ENCODE data around the gene NQO2. TPM values are rescaled to one million over a fixed set of nuclear protein-coding genes. Genes with fewer than 3 reads are reported as not detected.
"Not testable (repeated sequence)": the region's sequence is repeated elsewhere in the genome, so short reads cannot be mapped to it uniquely, and the experiment has no call there.

Gene NQO2
- total and polyA plus RNA-seq, 10 of the 15 experiments (the other 5 are each of a cell fraction or from before 2014, with no cell fraction given) = 0.55 to 2.6 (median 0.80) TPM

DNA sequence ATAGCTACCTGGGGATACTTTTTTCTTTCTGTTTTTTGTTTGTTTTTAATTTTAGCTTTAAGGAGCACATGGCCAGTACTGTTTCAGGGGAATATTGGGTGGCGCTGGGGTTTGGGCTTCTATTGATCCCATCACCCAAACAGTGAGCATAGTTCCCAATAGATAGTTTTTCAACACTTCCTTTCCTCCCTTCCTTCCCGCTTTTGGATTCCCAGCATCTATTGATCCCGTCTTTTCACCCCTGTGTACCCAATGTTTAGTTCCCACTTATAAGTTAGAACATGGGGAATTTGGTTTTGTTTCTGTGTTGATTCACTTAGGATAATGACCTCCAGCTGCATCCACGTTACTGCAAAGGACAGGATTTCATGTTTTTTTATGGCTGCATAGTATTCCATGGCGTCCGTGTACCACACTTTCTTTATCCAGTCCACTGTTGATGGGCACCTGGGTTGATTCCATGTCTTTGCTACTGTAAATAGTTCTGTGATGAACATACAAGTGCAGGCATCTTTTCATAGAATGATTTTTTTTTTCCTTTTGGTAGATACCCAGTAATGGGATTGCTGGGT, 20.1 kb downstream of the NQO2 start:
- Histone ChIP-seq H3K27ac (ENCODE audit: control insufficient read depth, insufficient read depth) (no peak overlapping the region), H3K4me1 (ENCODE audit: control insufficient read depth, insufficient read depth, low read length) (peaks cover 20% of the 10 kb centered on the region), H3K36me3 (ENCODE audit: control insufficient read depth in 2 of 2, insufficient read depth in 2 of 2, low read length in 1 of 2) (no peaks in the 10 kb centered on the region), H3K79me2 (ENCODE audit: control insufficient read depth, insufficient read depth, low read length) (no peaks in the 10 kb centered on the region), H2AFZ (ENCODE audit: control insufficient read depth, low read depth, low read length) (no peak overlapping the region), H3K4me2 (ENCODE audit: control insufficient read depth, insufficient read depth) (no peak overlapping the region), H3K9me3 (replicated peaks; ENCODE audit: control insufficient read depth, insufficient read depth, low read length) (no peaks in the 10 kb centered on the region), H3K4me3 (no peak overlapping the region), H4K20me1 (ENCODE audit: control insufficient read depth, insufficient read depth) (no peaks in the 10 kb centered on the region), H3K9ac (ENCODE audit: control insufficient read depth, insufficient read depth, low read length) (no peak overlapping the region), H3K27me3 (replicated peaks in 1 of 2; ENCODE audit: control insufficient read depth in 2 of 2, insufficient read depth in 2 of 2, low read length in 1 of 2) (no peaks in the 10 kb centered on the region)
- POLR2A ChIA-PET = no interaction called here
- CTCF ChIA-PET = interaction anchor here (1.1 to 1.5 kb wide), 3 partner anchors 23 to 269 kb away, joined by 3 to 4 read pairs (median 4); partner anchors contain the start of gene MYLK4
- RAD21 ChIA-PET (ENCODE audit: unreplicated experiment) = interaction anchor here (1.5 kb wide), 1 partner anchor 20 kb away, joined by 5 read pairs; the partner anchor contains the start of gene NQO2
- no peak for TF ChIP-seq PAX8 (IDR thresholded peaks at IDR 0.05)
- TF ChIP-seq, protein P1, sequence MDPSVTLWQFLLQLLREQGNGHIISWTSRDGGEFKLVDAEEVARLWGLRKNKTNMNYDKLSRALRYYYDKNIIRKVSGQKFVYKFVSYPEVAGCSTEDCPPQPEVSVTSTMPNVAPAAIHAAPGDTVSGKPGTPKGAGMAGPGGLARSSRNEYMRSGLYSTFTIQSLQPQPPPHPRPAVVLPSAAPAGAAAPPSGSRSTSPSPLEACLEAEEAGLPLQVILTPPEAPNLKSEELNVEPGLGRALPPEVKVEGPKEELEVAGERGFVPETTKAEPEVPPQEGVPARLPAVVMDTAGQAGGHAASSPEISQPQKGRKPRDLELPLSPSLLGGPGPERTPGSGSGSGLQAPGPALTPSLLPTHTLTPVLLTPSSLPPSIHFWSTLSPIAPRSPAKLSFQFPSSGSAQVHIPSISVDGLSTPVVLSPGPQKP (IDR thresholded peaks at IDR 0.05; ENCODE audit: low read depth, low read length) = no peak
- TF ChIP-seq MXI1 (IDR thresholded peaks at IDR 0.05; ENCODE audit: low read depth, low read length) = no peak
- SMC1A ChIA-PET (ENCODE audit: uncharacterized antibody, unreplicated experiment) = interaction anchor here (1.0 to 1.1 kb wide), 2 partner anchors 10 to 78 kb away, joined by 3 read pairs; no protein-coding TSS in a partner anchor
- WGBS (ENCODE audit: insufficient coverage, insufficient replicate concordance, low lambda C conversion rate, missing lambda C conversion rate) = 93% methylated on average over 6 of the region's 6 CpGs
- FAIRE-seq (no peak), ATAC-seq (no peak), DNase-seq (ENCODE audit: low read depth, low spot score) (no peak)
- no TSS peak for BruUV-seq (replicated peaks)
- in situ Hi-C loops (cut with MboI) = no loop called here
- intact Hi-C loops (cut with micrococcal nuclease; ENCODE audit: unreplicated experiment) = no loop called here

DNA sequence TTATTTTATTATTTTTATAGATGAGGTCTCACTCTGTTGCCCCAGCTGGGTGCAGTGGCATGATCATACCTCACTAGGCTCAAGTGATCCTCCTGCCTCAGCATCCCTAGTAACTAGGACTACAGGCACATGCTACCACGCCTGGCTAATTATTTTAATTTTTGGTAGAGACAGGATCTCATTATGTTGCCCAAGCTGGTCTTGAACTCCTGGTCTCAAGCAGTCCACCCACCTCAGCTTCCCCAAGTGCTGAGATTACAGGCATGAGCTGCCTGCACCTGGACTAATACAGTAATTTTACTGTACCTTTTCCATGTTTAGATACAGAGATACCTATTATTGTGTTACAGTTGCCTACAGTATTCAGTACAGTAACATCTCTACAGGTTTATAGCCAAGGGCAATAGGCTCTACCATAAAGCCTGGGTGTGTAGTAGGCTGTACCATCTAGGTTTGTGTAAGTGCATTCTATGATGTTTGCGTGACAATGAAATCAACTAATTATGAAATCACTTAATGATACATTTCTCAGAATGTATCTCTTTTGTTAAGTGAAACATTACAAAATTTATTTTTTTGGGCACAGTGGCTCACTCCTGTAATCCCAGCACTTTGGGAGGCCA, 21.4 kb downstream of the NQO2 start:
- in situ Hi-C loops (cut with MboI); H3K9ac ChIP-seq (ENCODE audit: control insufficient read depth, insufficient read depth, low read length): not testable (repeated sequence)

More for the DNA sequence above, 21.4 kb downstream of the NQO2 start:
- ChIA-PET CTCF (interaction anchor here (1.1 kb wide), 1 partner anchor 69 kb away, joined by 4 read pairs; no protein-coding TSS in a partner anchor), SMC1A (ENCODE audit: uncharacterized antibody, unreplicated experiment) (interaction anchor here (1.0 kb wide), 1 partner anchor 79 kb away, joined by 3 read pairs; no protein-coding TSS in a partner anchor), RAD21 (ENCODE audit: unreplicated experiment) (interaction anchor here (1.5 kb wide), 1 partner anchor 22 kb away, joined by 5 read pairs; the partner anchor contains the start of gene NQO2)
- intact Hi-C loops (cut with micrococcal nuclease; ENCODE audit: unreplicated experiment); H3K4me3 ChIP-seq; ATAC-seq; H3K9me3 ChIP-seq (replicated peaks; ENCODE audit: control insufficient read depth, insufficient read depth, low read length); POLR2A ChIA-PET; H3K79me2 ChIP-seq (ENCODE audit: control insufficient read depth, insufficient read depth, low read length); DNase-seq (ENCODE audit: low read depth, low spot score); H3K27ac ChIP-seq (ENCODE audit: control insufficient read depth, insufficient read depth); H4K20me1 ChIP-seq (ENCODE audit: control insufficient read depth, insufficient read depth); H3K4me2 ChIP-seq (ENCODE audit: control insufficient read depth, insufficient read depth); BruUV-seq (replicated peaks); H3K36me3 ChIP-seq (ENCODE audit: control insufficient read depth in 2 of 2, insufficient read depth in 2 of 2, low read length in 1 of 2); H2AFZ ChIP-seq (ENCODE audit: control insufficient read depth, low read depth, low read length); H3K27me3 ChIP-seq (replicated peaks in 1 of 2; ENCODE audit: control insufficient read depth in 2 of 2, insufficient read depth in 2 of 2, low read length in 1 of 2): not testable (repeated sequence)
- FAIRE-seq = peak; percentile 56
- WGBS (ENCODE audit: insufficient coverage, insufficient replicate concordance, low lambda C conversion rate, missing lambda C conversion rate) = 97% methylated on average over 2 of the region's 2 CpGs
- H3K4me1 ChIP-seq (ENCODE audit: control insufficient read depth, insufficient read depth, low read length) = peaks cover 29% of the 10 kb centered on the region
